Natural killer cell treated with Interleukin-12 subunit alpha and Interleukin-12 subunit beta and Interleukin-15 and Interleukin-18, amount 100 ng/mL, for 72 hours (primary cell): ENCODE results near the gene FAN1. TPM values are rescaled to one million over a fixed set of nuclear protein-coding genes. Genes with fewer than 3 reads are reported as not detected.

Experiments used
- ATAC-seq, 2 donors: fragments of 150-1000 bp; cut with Tn5 transposase in 1 of 2; sonication (Bioruptor Pico), chemical (Tn5 transposase) in 1 of 2; 2 replicates each; pipeline ENCODE4 v1.10.0; 2021
- DNase-seq: peaks from one replicate; pipeline ENCODE4 v3.0.0; 2022; ENCODE audit warnings: low spot score
- H3K27ac Mint-ChIP-seq, 2 donors: 1 replicate in 1 of 2; 2 replicates in 1 of 2; pipeline ENCODE4 v1.8.0; 2022; ENCODE audit warnings: mixed read lengths in 2 of 2, mild to moderate bottlenecking in 1 of 2, moderate library complexity in 1 of 2
- H3K27me3 Mint-ChIP-seq, 2 donors: 1 replicate in 1 of 2; 2 replicates in 1 of 2; pipeline ENCODE4 v1.8.0; 2022; ENCODE audit warnings: mixed read lengths in 2 of 2
- H3K36me3 Mint-ChIP-seq: one replicate; pipeline ENCODE4 v1.8.0; 2022; ENCODE audit warnings: mixed read lengths
- H3K4me1 Mint-ChIP-seq, 2 donors: 1 replicate in 1 of 2; 2 replicates in 1 of 2; pipeline ENCODE4 v1.8.0; 2022; ENCODE audit warnings: low read depth in 2 of 2, mixed read lengths in 2 of 2, mild to moderate bottlenecking in 1 of 2
- H3K4me3 Mint-ChIP-seq: one replicate; pipeline ENCODE4 v1.8.0; 2022; ENCODE audit warnings: mixed read lengths
- H3K9me3 Mint-ChIP-seq: 2 replicates; pipeline ENCODE4 v1.8.0; 2022; ENCODE audit warnings: mixed read lengths
- total RNA-seq, 2 donors: library from RNA; stranded (reverse); gene quantifications; one replicate each; pipeline ENCODE4 v1.2.3, GENCODE V29; 2022

The FAN1 gene
- total RNA-seq, 2 donors from 2014 or later: 12.6 to 23.8 TPM

- DNase-seq (no peak), ATAC-seq (no peak)
- H3K4me3 Mint-ChIP-seq: peak overlapping the region; percentile 90
- H3K27me3 Mint-ChIP-seq: no peaks in the 10 kb centered on the region
- peaks cover 12% of the 10 kb centered on the region for H3K36me3 Mint-ChIP-seq
- H3K27ac Mint-ChIP-seq: peak overlapping the region in 1 of 2 donors; percentile 28
- peaks cover 15 to 19% of the 10 kb centered on the region in 2 donors for H3K4me1 Mint-ChIP-seq
- no peaks in the 10 kb centered on the region for H3K9me3 Mint-ChIP-seq
Observed at GRCh38 chr15:30904812-30905211, 1.1 kb downstream of the FAN1 start.

- H3K4me3 Mint-ChIP-seq: no peak overlapping the region
- no peaks in the 10 kb centered on the region for H3K9me3 Mint-ChIP-seq
- peaks cover 15 to 19% of the 10 kb centered on the region in 2 donors for H3K4me1 Mint-ChIP-seq
- peaks cover 12% of the 10 kb centered on the region for H3K36me3 Mint-ChIP-seq
- H3K27ac Mint-ChIP-seq: no peak overlapping the region
- DNase-seq (no peak), ATAC-seq (no peak)
- no peaks in the 10 kb centered on the region for H3K27me3 Mint-ChIP-seq
Observed at GRCh38 chr15:30905821-30906220, 2.1 kb downstream of the FAN1 start.

- Mint-ChIP-seq H3K27me3 (no peaks in the 10 kb centered on the region), H3K4me1 (peaks cover 15 to 19% of the 10 kb centered on the region in 2 donors), H3K4me3 (no peak overlapping the region), H3K27ac (no peak overlapping the region), H3K36me3 (peaks cover 12% of the 10 kb centered on the region), H3K9me3 (no peaks in the 10 kb centered on the region)
- ATAC-seq (no peak), DNase-seq (no peak)
Observed at GRCh38 chr15:30906366-30906765, 2.7 kb downstream of the FAN1 start.

- Mint-ChIP-seq H3K27ac (no peak overlapping the region), H3K4me3 (no peak overlapping the region), H3K4me1 (peaks cover 0 to 9% of the 10 kb centered on the region in 2 donors), H3K36me3 (peaks cover 9% of the 10 kb centered on the region), H3K9me3 (no peaks in the 10 kb centered on the region), H3K27me3 (no peaks in the 10 kb centered on the region)
- DNase-seq (no peak), ATAC-seq (no peak)
Observed at GRCh38 chr15:30913761-30914160, 10.0 kb downstream of the FAN1 start.

- Mint-ChIP-seq H3K36me3 (peaks cover 5% of the 10 kb centered on the region), H3K4me1 (peaks cover 0 to 5% of the 10 kb centered on the region in 2 donors), H3K4me3 (no peak overlapping the region), H3K9me3 (no peaks in the 10 kb centered on the region), H3K27ac (no peak overlapping the region), H3K27me3 (no peaks in the 10 kb centered on the region)
- ATAC-seq (no peak), DNase-seq (no peak)
Observed at GRCh38 chr15:30917013-30917412, 13.3 kb downstream of the FAN1 start.

GRCh38 chr15:30917675-30918074, 14.0 kb downstream of the FAN1 start:
- Mint-ChIP-seq H3K4me3 (no peak overlapping the region), H3K4me1 (peaks cover 0 to 5% of the 10 kb centered on the region in 2 donors)

GRCh38 chr15:30918366-30918765, 14.7 kb downstream of the FAN1 start:
- Mint-ChIP-seq H3K36me3 (peaks cover 5% of the 10 kb centered on the region), H3K27me3 (no peaks in the 10 kb centered on the region), H3K4me3 (no peak overlapping the region), H3K27ac (no peak overlapping the region), H3K4me1 (peaks cover 0 to 5% of the 10 kb centered on the region in 2 donors), H3K9me3 (no peaks in the 10 kb centered on the region)
- no peak for ATAC-seq
- DNase-seq: no peak

More at GRCh38 chr15:30917675-30918074, 14.0 kb downstream of the FAN1 start:
- Mint-ChIP-seq H3K27ac (no peak overlapping the region), H3K9me3 (no peaks in the 10 kb centered on the region), H3K27me3 (no peaks in the 10 kb centered on the region), H3K36me3 (peaks cover 5% of the 10 kb centered on the region)
- DNase-seq (no peak), ATAC-seq (no peak)

- DNase-seq: no peak
- no peak overlapping the region for H3K4me3 Mint-ChIP-seq
- peaks cover 0 to 5% of the 10 kb centered on the region in 2 donors for H3K4me1 Mint-ChIP-seq
- no peaks in the 10 kb centered on the region for H3K27me3 Mint-ChIP-seq
- no peak overlapping the region for H3K27ac Mint-ChIP-seq
- no peaks in the 10 kb centered on the region for H3K9me3 Mint-ChIP-seq
- ATAC-seq: no peak
- peaks cover 11% of the 10 kb centered on the region for H3K36me3 Mint-ChIP-seq
Observed at GRCh38 chr15:30919877-30920550, 16.3 kb downstream of the FAN1 start.

- Mint-ChIP-seq H3K4me3 (no peak overlapping the region), H3K27me3 (no peaks in the 10 kb centered on the region), H3K27ac (no peak overlapping the region), H3K9me3 (no peaks in the 10 kb centered on the region), H3K4me1 (peaks cover 0 to 5% of the 10 kb centered on the region in 2 donors), H3K36me3 (peaks cover 11% of the 10 kb centered on the region)
- no peak for DNase-seq
- ATAC-seq: no peak
Observed at GRCh38 chr15:30921106-30921505, 17.4 kb downstream of the FAN1 start.

- DNase-seq: no peak
- peaks cover 0 to 1% of the 10 kb centered on the region in 2 donors for H3K4me1 Mint-ChIP-seq
- H3K27ac Mint-ChIP-seq: no peak overlapping the region
- H3K4me3 Mint-ChIP-seq: no peak overlapping the region
- no peaks in the 10 kb centered on the region for H3K27me3 Mint-ChIP-seq
- H3K36me3 Mint-ChIP-seq: peaks cover 7% of the 10 kb centered on the region
- ATAC-seq: no peak
- H3K9me3 Mint-ChIP-seq: no peaks in the 10 kb centered on the region
Observed at GRCh38 chr15:30921781-30922479, 18.2 kb downstream of the FAN1 start.

- ATAC-seq (no peak), DNase-seq (no peak)
- no peaks in the 10 kb centered on the region for H3K4me1 Mint-ChIP-seq
- H3K27me3 Mint-ChIP-seq: no peaks in the 10 kb centered on the region
- H3K9me3 Mint-ChIP-seq: no peaks in the 10 kb centered on the region
- H3K36me3 Mint-ChIP-seq: peaks cover 7% of the 10 kb centered on the region
- H3K4me3 Mint-ChIP-seq: no peak overlapping the region
- H3K27ac Mint-ChIP-seq: no peak overlapping the region
Observed at GRCh38 chr15:30922480-30923311, 19.0 kb downstream of the FAN1 start.

- H3K4me1 Mint-ChIP-seq: no peaks in the 10 kb centered on the region
- H3K4me3 Mint-ChIP-seq: no peak overlapping the region
- no peaks in the 10 kb centered on the region for H3K27me3 Mint-ChIP-seq
- H3K9me3 Mint-ChIP-seq: no peaks in the 10 kb centered on the region
- ATAC-seq (no peak), DNase-seq (no peak)
- H3K36me3 Mint-ChIP-seq: peaks cover 7% of the 10 kb centered on the region
- H3K27ac Mint-ChIP-seq: no peak overlapping the region
Observed at GRCh38 chr15:30923429-30923828, 19.7 kb downstream of the FAN1 start.

- DNase-seq (no peak), ATAC-seq (no peak)
- Mint-ChIP-seq H3K4me3 (no peak overlapping the region), H3K27ac (no peak overlapping the region), H3K36me3 (peaks cover 7% of the 10 kb centered on the region), H3K4me1 (no peaks in the 10 kb centered on the region), H3K9me3 (no peaks in the 10 kb centered on the region), H3K27me3 (no peaks in the 10 kb centered on the region)
Observed at GRCh38 chr15:30924353-30924752, 20.6 kb downstream of the FAN1 start.

GRCh38 chr15:30925686-30926085, 22.0 kb downstream of the FAN1 start:
- H3K4me1 Mint-ChIP-seq: no peaks in the 10 kb centered on the region
- H3K36me3 Mint-ChIP-seq: peaks cover 7% of the 10 kb centered on the region
- no peaks in the 10 kb centered on the region for H3K9me3 Mint-ChIP-seq
- ATAC-seq (peak in 1 of 2 donors; percentile 31), DNase-seq (no peak)
- H3K27ac Mint-ChIP-seq: no peak overlapping the region
- no peak overlapping the region for H3K4me3 Mint-ChIP-seq
- H3K27me3 Mint-ChIP-seq: no peaks in the 10 kb centered on the region
